SK-N-SH (cell line): ENCODE measurements around the gene SH3RF1.

ENCODE experiments used
- NFIC ChIP-seq: IDR thresholded peaks from 2 replicates; pipeline ENCODE4 v1.4.0; 2012; ENCODE audit warnings: borderline replicate concordance
- RAD21 ChIP-seq: IDR thresholded peaks from 2 replicates; pipeline ENCODE4 v1.6.1; 2012; ENCODE audit warnings: mild to moderate bottlenecking, low read length
- REST ChIP-seq: IDR thresholded peaks from 2 replicates; pipeline ENCODE4 v1.6.1; 2012; ENCODE audit warnings: mild to moderate bottlenecking, low read depth, low read length, moderate library complexity

DNA sequence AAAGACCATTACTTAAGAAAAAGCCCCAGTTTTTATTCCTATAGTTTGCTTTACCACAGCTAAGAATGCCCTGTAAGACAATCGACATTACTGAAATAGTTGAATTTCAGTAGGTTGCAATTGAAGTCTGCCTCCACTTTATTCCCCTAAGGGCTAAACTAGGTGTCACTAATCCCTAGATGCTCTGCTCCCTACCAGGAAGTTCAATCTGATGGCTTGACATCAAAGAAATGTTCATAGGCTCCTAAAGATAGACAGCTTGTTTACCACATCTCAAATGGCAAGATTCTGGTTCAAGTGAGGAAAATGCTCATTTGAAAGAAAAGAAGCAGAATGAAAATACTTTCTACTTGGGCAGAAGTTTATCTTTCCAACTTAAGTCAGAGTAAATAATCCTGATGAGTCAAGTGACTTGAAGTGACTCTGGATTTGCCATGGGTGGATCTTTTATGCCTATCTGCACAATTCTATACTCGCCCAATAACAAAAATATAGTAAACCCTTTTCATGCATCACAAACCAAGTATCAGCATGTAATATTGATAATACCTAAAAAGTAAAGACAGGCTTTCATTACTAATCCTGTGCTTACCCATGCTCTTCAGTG is 117.2 kb downstream of the SH3RF1 start:
- TF ChIP-seq REST (no peak), RAD21 (no peak), NFIC (no peak)
